H7 (cell line): Measurements from ENCODE around the gene MEOX1. TPM values are rescaled to one million over a fixed set of nuclear protein-coding genes. Genes with fewer than 3 reads are reported as not detected.

Experiments used
- DNase-seq: peaks from one replicate; pipeline ENCODE4 v3.0.0; 2012
- H3K27me3 ChIP-seq: 2 replicates; pipeline ENCODE4 v1.6.0; 2011; ENCODE audit warnings: mild to moderate bottlenecking, low read length; ENCODE audit not compliant: control insufficient read depth, insufficient read depth
- H3K36me3 ChIP-seq: replicated peaks from 2 replicates; pipeline ENCODE4 v1.5.1; 2011; ENCODE audit warnings: low read length; ENCODE audit not compliant: control insufficient read depth, insufficient read depth
- H3K4me3 ChIP-seq: 2 replicates; pipeline ENCODE4 v1.5.1; 2011; ENCODE audit warnings: low read depth, mild to moderate bottlenecking, control low read depth, low read length, moderate library complexity; ENCODE audit not compliant: insufficient read depth
- total RNA-seq: library from RNA; depleted of rRNA; stranded (reverse); fragments of >200 nt; shearing (Covaris generic); gene quantifications from 2 replicates; pipeline ENCODE4 v1.2.3, GENCODE V29; 2014; rRNA removed

The MEOX1 gene
- total RNA-seq: 0.18 TPM in 1 of 2 replicates, not detected in the other

- DNase-seq: no peak
- no peak within 1 kb of the TSS for H3K4me3 ChIP-seq
- no peaks in the 10 kb centered on the region for H3K36me3 ChIP-seq
- no peaks in the 10 kb centered on the region for H3K27me3 ChIP-seq
These were observed at the start of gene MEOX1 for GRCh38 chr17:43661699-43662412. Gene MEOX1 (minus strand): TSS chr17:43661922. CDS start chr17:43661534, 388 bp downstream.

GRCh38 chr17:43710101-43710500 lies 48.4 kb upstream of the MEOX1 start:
- Histone ChIP-seq H3K27me3 (peaks cover 23% of the 10 kb centered on the region), H3K4me3 (no peak overlapping the region), H3K36me3 (no peaks in the 10 kb centered on the region)
- no peak for DNase-seq

DNA sequence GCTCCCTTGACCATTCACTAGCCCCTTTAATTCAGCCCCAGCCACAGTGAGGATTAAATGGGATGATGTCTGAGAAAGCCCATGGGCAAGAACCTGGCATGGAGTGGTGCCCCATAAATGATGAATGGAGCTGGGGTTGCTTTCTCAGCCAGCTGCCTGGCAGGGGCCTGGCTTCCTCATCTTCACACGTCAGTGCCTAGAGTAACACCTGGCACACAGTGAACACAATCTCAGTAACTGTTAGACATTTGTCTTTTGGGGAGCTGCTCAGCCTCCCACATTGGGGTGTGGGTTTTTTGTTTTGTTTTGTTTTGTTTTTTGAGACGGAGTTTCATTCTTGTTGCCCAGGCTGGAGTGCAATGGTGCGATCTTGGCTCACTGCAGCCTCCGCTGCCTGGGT lies 47.5 kb upstream of the MEOX1 start:
- no peak overlapping the region for H3K4me3 ChIP-seq
- DNase-seq: no peak
- peaks cover 16% of the 10 kb centered on the region for H3K27me3 ChIP-seq
- H3K36me3 ChIP-seq: no peaks in the 10 kb centered on the region

- H3K36me3 ChIP-seq: no peaks in the 10 kb centered on the region
- H3K4me3 ChIP-seq: no peak overlapping the region
- DNase-seq: no peak
- H3K27me3 ChIP-seq: no peaks in the 10 kb centered on the region; the same call in 1 of the 2 replicates
These were observed 45.5 kb upstream of the MEOX1 start for GRCh38 chr17:43707184-43707583.

GRCh38 chr17:43706235-43706634 lies 44.5 kb upstream of the MEOX1 start:
- DNase-seq: no peak
- Histone ChIP-seq H3K36me3 (no peaks in the 10 kb centered on the region), H3K4me3 (no peak overlapping the region), H3K27me3 (no peaks in the 10 kb centered on the region; the same call in 1 of the 2 replicates)

GRCh38 chr17:43703630-43704029 lies 41.9 kb upstream of the MEOX1 start:
- no peaks in the 10 kb centered on the region for H3K27me3 ChIP-seq
- DNase-seq: no peak
- H3K4me3 ChIP-seq: no peak overlapping the region
- H3K36me3 ChIP-seq: no peaks in the 10 kb centered on the region

- H3K27me3 ChIP-seq: no peaks in the 10 kb centered on the region
- peak; percentile 89 for DNase-seq
- no peak overlapping the region for H3K4me3 ChIP-seq
- no peaks in the 10 kb centered on the region for H3K36me3 ChIP-seq
These were observed 40.9 kb upstream of the MEOX1 start for GRCh38 chr17:43702637-43703036.

- H3K4me3 ChIP-seq: no peak overlapping the region
- no peaks in the 10 kb centered on the region for H3K27me3 ChIP-seq
- DNase-seq: no peak
- no peaks in the 10 kb centered on the region for H3K36me3 ChIP-seq
These were observed 39.6 kb upstream of the MEOX1 start for GRCh38 chr17:43701318-43701743.

- no peak for DNase-seq
- H3K36me3 ChIP-seq: no peaks in the 10 kb centered on the region
- H3K4me3 ChIP-seq: no peak overlapping the region
- H3K27me3 ChIP-seq: no peaks in the 10 kb centered on the region
These were observed 37.7 kb upstream of the MEOX1 start for GRCh38 chr17:43699438-43699756.

DNA sequence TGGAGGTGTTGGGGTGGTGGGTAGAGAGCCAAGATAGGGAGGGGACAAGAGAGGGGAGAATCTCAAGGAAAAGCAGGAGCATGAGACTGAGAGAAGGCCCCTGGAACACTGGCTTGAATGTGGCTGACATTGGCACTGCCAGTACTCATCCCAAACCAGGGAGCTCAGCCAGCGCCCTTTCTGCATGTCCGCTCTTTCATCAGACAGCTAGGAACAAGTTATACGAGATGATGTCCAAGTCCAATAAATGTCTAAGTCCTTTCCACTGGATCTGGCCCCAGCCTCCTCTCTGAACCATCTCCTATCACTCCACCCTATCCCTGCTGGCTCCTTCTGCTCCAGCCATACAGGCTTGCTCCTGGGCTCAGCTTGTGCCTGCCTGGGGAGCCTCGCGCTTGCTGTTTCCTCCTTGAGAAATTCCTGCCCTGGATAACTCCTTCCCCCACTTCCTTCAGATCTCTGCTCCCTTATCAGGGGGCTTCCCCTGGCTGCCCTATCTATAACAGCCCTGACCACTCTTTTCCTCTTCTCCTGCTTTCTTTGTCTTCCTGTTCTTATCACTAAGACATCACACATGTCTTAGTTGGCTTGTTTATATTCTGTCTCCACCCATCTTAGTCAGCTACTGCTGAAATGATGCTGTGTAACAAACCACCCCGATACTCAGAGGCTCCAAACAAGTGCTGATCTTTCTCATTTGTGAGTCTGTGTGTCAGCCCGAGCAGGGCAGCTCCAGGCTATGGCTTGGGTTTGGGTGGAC lies 37.1 kb upstream of the MEOX1 start:
- no peaks in the 10 kb centered on the region for H3K27me3 ChIP-seq
- no peak for DNase-seq
- no peak overlapping the region for H3K4me3 ChIP-seq
- H3K36me3 ChIP-seq: no peaks in the 10 kb centered on the region

- no peak for DNase-seq
- Histone ChIP-seq H3K36me3 (no peaks in the 10 kb centered on the region), H3K4me3 (no peak overlapping the region), H3K27me3 (no peaks in the 10 kb centered on the region)
These were observed 36.2 kb upstream of the MEOX1 start for GRCh38 chr17:43697937-43698336.

DNA sequence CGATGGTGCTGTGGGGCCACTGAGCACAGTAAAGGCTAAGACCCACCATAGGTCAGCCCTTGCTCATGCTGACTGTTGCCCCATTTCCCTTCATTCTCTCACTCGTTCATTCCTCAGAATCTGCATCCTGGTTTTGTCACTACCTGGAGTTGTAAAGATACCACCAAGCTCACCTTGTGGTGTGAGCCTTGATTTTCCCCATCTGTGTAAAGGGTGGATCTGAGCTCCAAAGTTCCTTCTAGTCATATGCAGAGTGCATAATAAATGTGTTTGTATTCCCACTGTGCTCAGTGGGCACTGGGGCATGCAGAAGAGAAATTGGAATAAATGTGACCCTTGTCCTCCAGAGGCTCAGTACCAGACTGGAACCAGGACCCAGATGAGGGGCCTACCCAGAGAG lies 35.2 kb upstream of the MEOX1 start:
- Histone ChIP-seq H3K36me3 (no peaks in the 10 kb centered on the region), H3K27me3 (no peaks in the 10 kb centered on the region), H3K4me3 (no peak overlapping the region)
- DNase-seq: no peak

GRCh38 chr17:43695970-43696865 lies 34.5 kb upstream of the MEOX1 start:
- Histone ChIP-seq H3K27me3 (no peaks in the 10 kb centered on the region), H3K4me3 (no peak overlapping the region), H3K36me3 (no peaks in the 10 kb centered on the region)
- no peak for DNase-seq

DNA sequence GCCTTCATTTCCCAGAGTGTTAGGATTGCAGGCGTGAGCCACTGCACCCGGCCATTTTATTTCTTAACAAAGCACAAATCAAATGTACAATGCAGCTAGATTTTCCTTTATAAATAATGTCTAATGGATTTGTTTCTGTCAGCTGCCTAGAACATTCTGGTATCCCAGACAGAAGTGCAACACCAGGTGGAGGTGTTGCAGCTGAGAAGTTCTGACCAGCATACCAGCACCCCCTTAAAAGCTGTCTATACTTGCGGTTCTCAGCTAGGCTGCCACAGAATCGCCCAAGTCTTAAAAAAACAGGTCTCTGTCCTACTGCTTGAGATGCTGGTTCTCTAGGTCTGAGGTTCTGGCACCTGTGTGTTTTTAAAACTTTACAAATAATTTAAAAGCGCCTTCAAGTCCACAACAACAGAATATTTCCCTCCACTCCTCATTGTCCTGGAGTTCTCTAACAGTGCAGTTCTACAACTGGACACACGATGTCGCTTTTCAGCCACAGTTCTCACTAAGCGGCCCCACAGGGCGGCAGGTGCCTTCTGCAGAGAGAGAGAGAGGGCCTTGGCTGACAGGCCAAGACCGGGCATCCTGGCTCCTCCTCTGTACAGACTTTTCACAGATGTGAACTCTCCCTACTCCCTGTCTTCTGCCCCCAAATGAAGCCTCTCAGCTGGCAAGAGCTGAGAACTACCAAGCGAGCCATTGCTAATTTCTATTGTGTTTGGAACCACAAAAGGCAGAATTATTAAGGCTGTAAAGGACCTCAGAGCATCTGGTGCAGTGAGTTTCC lies 32.6 kb upstream of the MEOX1 start:
- Histone ChIP-seq H3K27me3 (no peaks in the 10 kb centered on the region), H3K36me3 (no peaks in the 10 kb centered on the region), H3K4me3 (no peak overlapping the region)
- DNase-seq: peak; percentile 89
